ENCODE results near the gene SLC66A2. TPM values are rescaled to one million over a fixed set of nuclear protein-coding genes. Genes with fewer than 3 reads are reported as not detected.

Gene SLC66A2
- total RNA-seq, 1 experiment from 2014 or later, result 13.0 TPM

DNA sequence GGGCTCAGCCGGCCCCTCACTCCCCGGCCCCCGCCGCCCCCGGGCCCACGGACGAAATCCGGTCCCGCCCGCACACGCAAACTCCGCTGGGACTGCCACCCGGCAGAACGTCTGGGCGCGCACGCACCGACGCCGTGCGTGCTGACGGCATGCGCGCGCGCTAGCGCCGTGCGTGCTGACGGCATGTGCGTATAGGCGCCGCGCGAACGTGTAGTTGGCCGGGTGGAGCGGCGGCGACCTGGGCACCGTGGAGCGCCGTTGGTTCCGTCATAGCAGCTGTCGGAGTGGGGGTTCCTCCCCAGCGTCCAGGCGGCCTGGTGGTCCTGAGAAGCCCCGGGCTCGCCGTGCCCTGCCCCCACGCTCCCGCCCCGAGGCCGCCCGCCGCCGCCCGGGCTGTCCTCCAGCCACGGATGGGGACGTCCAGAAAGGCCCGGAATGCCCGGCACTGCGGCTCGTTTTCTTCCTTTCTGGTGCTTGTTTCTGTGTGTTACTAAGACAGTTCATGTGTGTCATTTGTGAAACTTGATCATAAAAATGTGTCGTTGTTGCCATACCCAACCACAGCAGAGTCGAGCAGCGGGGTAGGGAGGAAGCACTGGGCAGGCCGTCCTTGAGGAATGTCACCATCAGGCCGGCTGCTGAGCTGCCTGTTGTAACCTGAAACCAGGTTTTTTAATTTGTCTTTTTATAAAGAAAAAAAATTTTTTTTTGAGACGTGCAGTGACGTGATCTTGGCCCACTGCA, 37.2 kb upstream of the SLC66A2 start, which contains the start of gene TXNL4A:
Gene TXNL4A, minus strand, starts transcription at position 113 of the 744 bp plus-strand sequence. CDS start 171 bp downstream, outside the sequence.
- Histone ChIP-seq H3T11ph (ENCODE audit: low read length) (no peak within 1 kb of the TSS), H4K91ac (ENCODE audit: insufficient read length, low read depth, low read length) (no peak within 1 kb of the TSS), H3K79me1 (ENCODE audit: insufficient read depth, low read depth, low read length, poor library complexity, severe bottlenecking) (peaks cover 3% of the 10 kb centered on the region), H3K56ac (ENCODE audit: insufficient read length, low read depth, low read length) (no peak within 1 kb of the TSS), H3K18ac (ENCODE audit: insufficient read length, low read depth, low read length) (peak within 1 kb of the TSS; percentile 90), H3K23ac (ENCODE audit: insufficient read length, low read depth, low read length) (no peak within 1 kb of the TSS), H2BK15ac (ENCODE audit: low read depth, low read length) (no peak within 1 kb of the TSS), H4K8ac (replicated peaks; ENCODE audit: insufficient read length, low read depth, low read length) (no peak within 1 kb of the TSS), H3K4me2 (ENCODE audit: insufficient read depth, insufficient read length, low read length) (peak within 1 kb of the TSS; percentile 77), H2BK5ac (ENCODE audit: insufficient read length, low read length) (no peak within 1 kb of the TSS), H2AK5ac (ENCODE audit: insufficient read length, low read length) (no peak within 1 kb of the TSS), H3K27ac (ENCODE audit: insufficient read length, low read depth, low read length) (no peak within 1 kb of the TSS), H3K9ac (ENCODE audit: extremely low read depth, insufficient read length, low read length) (peak within 1 kb of the TSS; percentile 91), H3K9me3 (ENCODE audit: control insufficient read depth, low read depth, low read length) (no peaks in the 10 kb centered on the region), H4K20me1 (ENCODE audit: control insufficient read depth, insufficient read depth, insufficient read length) (no peaks in the 10 kb centered on the region), H2BK12ac (ENCODE audit: insufficient read length, low read depth, low read length) (no peak within 1 kb of the TSS), H2AFZ (ENCODE audit: low read length) (no peak within 1 kb of the TSS), H2BK120ac (ENCODE audit: low read depth, low read length, poor library complexity, severe bottlenecking) (no peak within 1 kb of the TSS), H3K23me2 (ENCODE audit: insufficient read length, low read depth, low read length, poor library complexity, severe bottlenecking) (peaks cover 8% of the 10 kb centered on the region), H3K79me2 (ENCODE audit: insufficient read depth, low read length) (peaks cover 37% of the 10 kb centered on the region), H4K5ac (ENCODE audit: insufficient read length, low read depth, low read length) (no peak within 1 kb of the TSS), H2BK20ac (ENCODE audit: low read depth, low read length, poor library complexity, severe bottlenecking) (no peak within 1 kb of the TSS), H3K4me1 (ENCODE audit: insufficient read depth, low read length) (peaks cover 1% of the 10 kb centered on the region; the same call in 1 of the 2 replicates), H3K4ac (ENCODE audit: low read depth, low read length) (no peak within 1 kb of the TSS), H3K27me3 (ENCODE audit: insufficient read depth, low read length) (no peaks in the 10 kb centered on the region), H3K14ac (ENCODE audit: insufficient read depth, low read length) (peak within 1 kb of the TSS; percentile 93)
- no peaks in the 10 kb centered on the region for H3K9me3 Mint-ChIP-seq
- H3K4me1 Mint-ChIP-seq, result peaks cover 30% of the 10 kb centered on the region in 2 experiments
- TF ChIP-seq, protein P1, sequence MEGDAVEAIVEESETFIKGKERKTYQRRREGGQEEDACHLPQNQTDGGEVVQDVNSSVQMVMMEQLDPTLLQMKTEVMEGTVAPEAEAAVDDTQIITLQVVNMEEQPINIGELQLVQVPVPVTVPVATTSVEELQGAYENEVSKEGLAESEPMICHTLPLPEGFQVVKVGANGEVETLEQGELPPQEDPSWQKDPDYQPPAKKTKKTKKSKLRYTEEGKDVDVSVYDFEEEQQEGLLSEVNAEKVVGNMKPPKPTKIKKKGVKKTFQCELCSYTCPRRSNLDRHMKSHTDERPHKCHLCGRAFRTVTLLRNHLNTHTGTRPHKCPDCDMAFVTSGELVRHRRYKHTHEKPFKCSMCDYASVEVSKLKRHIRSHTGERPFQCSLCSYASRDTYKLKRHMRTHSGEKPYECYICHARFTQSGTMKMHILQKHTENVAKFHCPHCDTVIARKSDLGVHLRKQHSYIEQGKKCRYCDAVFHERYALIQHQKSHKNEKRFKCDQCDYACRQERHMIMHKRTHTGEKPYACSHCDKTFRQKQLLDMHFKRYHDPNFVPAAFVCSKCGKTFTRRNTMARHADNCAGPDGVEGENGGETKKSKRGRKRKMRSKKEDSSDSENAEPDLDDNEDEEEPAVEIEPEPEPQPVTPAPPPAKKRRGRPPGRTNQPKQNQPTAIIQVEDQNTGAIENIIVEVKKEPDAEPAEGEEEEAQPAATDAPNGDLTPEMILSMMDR (conservative IDR thresholded peaks at IDR 0.05), result no peak
- peak within 1 kb of the TSS; percentile 72 to 98 (median 82); a peak in 6 of 7 replicates for H3K27ac Mint-ChIP-seq
- H3K27me3 Mint-ChIP-seq (ENCODE audit: low read depth), result no peaks in the 10 kb centered on the region
- peaks cover 19 to 31% (median 22%) of the 10 kb centered on the region in 3 experiments; a peak in 6 of 7 replicates for H3K36me3 Mint-ChIP-seq (ENCODE audit: insufficient read depth in 1 of 3, low read depth in 3 of 3)
- DNase-seq, result peak; percentile 78
- peak within 1 kb of the TSS; percentile 82 to 90 for H3K4me3 Mint-ChIP-seq
- WGBS (ENCODE audit: extremely low coverage, insufficient read length, low lambda C conversion rate), result no CpG with 5 or more reads among the region's 71 CpGs
